Endodermal cell (in vitro differentiated cells): Measurements from ENCODE around the gene SUPT4H1. TPM values are rescaled to one million over a fixed set of nuclear protein-coding genes. Genes with fewer than 3 reads are reported as not detected.

Experiments used
- DNase-seq: peaks from one replicate; pipeline ENCODE4 v3.0.0-alpha.2; 2017
- H3K27ac ChIP-seq: 2 replicates; pipeline ENCODE4 v1.5.1; 2013; ENCODE audit warnings: mild to moderate bottlenecking, low read depth, low read length, moderate library complexity
- H3K27me3 ChIP-seq: 2 replicates; pipeline ENCODE4 v1.6.1; 2013; ENCODE audit warnings: mild to moderate bottlenecking, low read length, moderate library complexity; ENCODE audit not compliant: insufficient read depth, control insufficient read depth, poor library complexity, severe bottlenecking
- H3K36me3 ChIP-seq: 2 replicates; pipeline ENCODE4 v1.7.0; 2013; ENCODE audit warnings: mild to moderate bottlenecking, low read length, moderate library complexity; ENCODE audit not compliant: control insufficient read depth, insufficient read depth
- H3K4me1 ChIP-seq: one replicate; pipeline ENCODE4 v1.7.0; 2013; ENCODE audit warnings: low read length; ENCODE audit not compliant: control insufficient read depth, insufficient read depth
- H3K4me3 ChIP-seq: 2 replicates; pipeline ENCODE4 v1.5.1; 2013; ENCODE audit warnings: mild to moderate bottlenecking, low read length, moderate library complexity
- H3K9ac ChIP-seq: 2 replicates; pipeline ENCODE4 v1.6.1; 2013; ENCODE audit warnings: mild to moderate bottlenecking, low read length, moderate library complexity; ENCODE audit not compliant: poor library complexity, severe bottlenecking; ENCODE audit errors: extremely low read depth
- H3K9me3 ChIP-seq: 2 replicates; pipeline ENCODE4 v1.6.1; 2013; ENCODE audit warnings: mild to moderate bottlenecking, low read length, moderate library complexity; ENCODE audit not compliant: control insufficient read depth
- H3K27ac Mint-ChIP-seq: 2 replicates; pipeline ENCODE4 v1.8.0; 2020; ENCODE audit warnings: mixed read lengths
- H3K27me3 Mint-ChIP-seq: 2 replicates; pipeline ENCODE4 v1.8.0; 2021; ENCODE audit warnings: mild to moderate bottlenecking, mixed read lengths; ENCODE audit not compliant: insufficient read depth
- H3K36me3 Mint-ChIP-seq: 2 replicates; pipeline ENCODE4 v1.8.0; 2020; ENCODE audit warnings: low read depth, mixed read lengths
- H3K4me1 Mint-ChIP-seq: 2 replicates; pipeline ENCODE4 v1.8.0; 2020; ENCODE audit warnings: mixed read lengths
- H3K4me3 Mint-ChIP-seq: 2 replicates; pipeline ENCODE4 v1.8.0; 2020; ENCODE audit warnings: mild to moderate bottlenecking, moderate library complexity, mixed read lengths
- H3K9me3 Mint-ChIP-seq: 2 replicates; pipeline ENCODE4 v1.8.0; 2020; ENCODE audit warnings: mild to moderate bottlenecking, mixed read lengths
- CTCF ChIP-seq: fragments of 200-600 bp; sonication (generic); conservative IDR thresholded peaks from 2 replicates; pipeline ENCODE4 v1.5.0; 2021; ENCODE audit warnings: antibody characterized with exemption, mild to moderate bottlenecking
- WGBS, 2 experiments: methylation state at CpG; one replicate each; pipeline versions ENCODE4 v1.1.5 to v1.1.7; 2013; ENCODE audit warnings: missing lambda C conversion rate in 2 of 2, mixed read lengths in 1 of 2; ENCODE audit not compliant: insufficient coverage in 1 of 2, insufficient read length in 1 of 2; 5-methylcytosine and 5-hydroxymethylcytosine counted together
- total RNA-seq, 2 donors: library from RNA; stranded (reverse); fragmentation: NEBNext Ultra II Directional in 1 of 2; extraction: Animal tissue kit (Norgen Biotek cat#: 25700) in 1 of 2; gene quantifications; 2 replicates in 1 of 2; 3 replicates in 1 of 2; pipeline ENCODE4 v1.2.1, GENCODE V29; 2021

Gene SUPT4H1
- total RNA-seq, 2 donors from 2014 or later, result 97.2 to 98.8 TPM

- H3K9me3 Mint-ChIP-seq, result no peaks in the 10 kb centered on the region
- 89 to 100% methylated on average over 2 to 4 of the region's 4 CpGs for WGBS, 2 experiments
Observed at GRCh38 chr17:58385359-58385899, 33.4 kb upstream of the SUPT4H1 start.

GRCh38 chr17:58384897-58385296, 32.9 kb upstream of the SUPT4H1 start:
- no peak overlapping the region for H3K4me3 ChIP-seq
- Mint-ChIP-seq H3K9me3 (no peaks in the 10 kb centered on the region), H3K27ac (no peak overlapping the region), H3K4me1 (peaks cover 13% of the 10 kb centered on the region), H3K36me3 (no peaks in the 10 kb centered on the region), H3K4me3 (no peak overlapping the region), H3K27me3 (no peaks in the 10 kb centered on the region)
- TF ChIP-seq CTCF, result no peak
- H3K9me3 ChIP-seq, result no peaks in the 10 kb centered on the region
- no peaks in the 10 kb centered on the region for H3K27me3 ChIP-seq
- H3K9ac ChIP-seq, result no peak overlapping the region
- WGBS, 2 experiments, result 89 to 97% methylated on average over 3 of the region's 3 CpGs
- DNase-seq, result no peak
- H3K27ac ChIP-seq, result no peak overlapping the region
- no peaks in the 10 kb centered on the region for H3K4me1 ChIP-seq
- no peaks in the 10 kb centered on the region for H3K36me3 ChIP-seq

More at GRCh38 chr17:58385359-58385899, 33.4 kb upstream of the SUPT4H1 start:
- Mint-ChIP-seq H3K27me3 (no peaks in the 10 kb centered on the region), H3K27ac (no peak overlapping the region), H3K36me3 (no peaks in the 10 kb centered on the region), H3K4me1 (peaks cover 13% of the 10 kb centered on the region), H3K4me3 (no peak overlapping the region)
- TF ChIP-seq CTCF, result no peak
- H3K4me3 ChIP-seq, result no peak overlapping the region
- no peak overlapping the region for H3K27ac ChIP-seq
- no peaks in the 10 kb centered on the region for H3K27me3 ChIP-seq
- H3K4me1 ChIP-seq, result no peaks in the 10 kb centered on the region
- no peak overlapping the region for H3K9ac ChIP-seq
- H3K9me3 ChIP-seq, result no peaks in the 10 kb centered on the region
- H3K36me3 ChIP-seq, result no peaks in the 10 kb centered on the region
- no peak for DNase-seq

- Mint-ChIP-seq H3K4me3 (no peak overlapping the region), H3K36me3 (no peaks in the 10 kb centered on the region), H3K27me3 (no peaks in the 10 kb centered on the region), H3K27ac (peak overlapping the region; percentile 20), H3K9me3 (no peaks in the 10 kb centered on the region), H3K4me1 (peaks cover 11% of the 10 kb centered on the region)
- Histone ChIP-seq H3K27ac (no peak overlapping the region), H3K9me3 (no peaks in the 10 kb centered on the region), H3K4me3 (no peak overlapping the region), H3K9ac (no peak overlapping the region), H3K4me1 (no peaks in the 10 kb centered on the region), H3K36me3 (no peaks in the 10 kb centered on the region), H3K27me3 (no peaks in the 10 kb centered on the region)
- DNase-seq, result no peak
- 80 to 88% methylated on average over 4 of the region's 4 CpGs for WGBS, 2 experiments
- no peak for TF ChIP-seq CTCF
Observed at GRCh38 chr17:58383892-58384462, 32.0 kb upstream of the SUPT4H1 start.
